Measurements from ENCODE around the gene FAIM2.

The FAIM2 gene

GRCh38 chr12:49903351-49903699 is 375 bp downstream of the FAIM2 start:
- no peaks in the 10 kb centered on the region for H3K4me1 ChIP-seq (ENCODE audit: control insufficient read depth, insufficient read depth, low read length)
- TF ChIP-seq ZNF704 (tag by site-specific recombination; IDR thresholded peaks at IDR 0.05) (no peak), ZFP69B (tag by site-specific recombination; IDR thresholded peaks at IDR 0.05) (no peak), ZBTB48 (tag by site-specific recombination; IDR thresholded peaks at IDR 0.05) (no peak), GLI4 (tag by site-specific recombination; IDR thresholded peaks at IDR 0.05) (no peak), ZNF239 (tag by site-specific recombination; IDR thresholded peaks at IDR 0.05) (no peak), ZNF202 (tag by site-specific recombination; IDR thresholded peaks at IDR 0.05; ENCODE audit: borderline replicate concordance) (no peak), BCL11B (tag by site-specific recombination; IDR thresholded peaks at IDR 0.05; ENCODE audit: low read depth) (no peak), ZNF302 (tag by site-specific recombination; IDR thresholded peaks at IDR 0.05; ENCODE audit: low read depth) (no peak), ZXDB (tag by site-specific recombination; IDR thresholded peaks at IDR 0.05) (no peak)
- H3K27ac ChIP-seq (ENCODE audit: extremely low read depth, low read depth, low read length): no peak overlapping the region
- CTCF ChIA-PET: interaction anchor here (0.7 kb wide), 1 partner anchor 36 kb away, joined by 3 read pairs; no protein-coding TSS in a partner anchor
- H3K9me3 ChIP-seq (ENCODE audit: control insufficient read depth, insufficient read depth, low read depth, low read length): no peaks in the 10 kb centered on the region
- H3K36me3 ChIP-seq (ENCODE audit: control insufficient read depth in 2 of 2, insufficient read depth in 1 of 2, low read length in 2 of 2): no peaks in the 10 kb centered on the region
- no peak overlapping the region for H3K4me3 ChIP-seq (ENCODE audit: low read depth, low read length)
- POLR2A ChIA-PET: no interaction called here

- POLR2A ChIA-PET: no interaction called here
- no peaks in the 10 kb centered on the region for H3K4me1 ChIP-seq (ENCODE audit: control insufficient read depth, insufficient read depth, low read length)
- TF ChIP-seq PRDM10 (tag by site-specific recombination; IDR thresholded peaks at IDR 0.05) (peak; percentile 80), TRIM28 (IDR thresholded peaks at IDR 0.05; ENCODE audit: borderline replicate concordance, low read length) (no peak), ZNF138 (tag by site-specific recombination; IDR thresholded peaks at IDR 0.05; ENCODE audit: borderline replicate concordance) (no peak), EGR2 (tag by site-specific recombination; IDR thresholded peaks at IDR 0.05; ENCODE audit: low read depth) (peak; percentile 47), SP2 (tag by site-specific recombination; IDR thresholded peaks at IDR 0.05) (peak; percentile 33; the same call in 1 of the 2 replicates), ZFHX2 (tag by site-specific recombination; conservative IDR thresholded peaks at IDR 0.05) (peak; percentile 74), OVOL3 (tag by site-specific recombination; IDR thresholded peaks at IDR 0.05) (no peak), ZNF558 (tag by site-specific recombination; IDR thresholded peaks at IDR 0.05) (no peak), MYNN (tag by site-specific recombination; IDR thresholded peaks at IDR 0.05; ENCODE audit: borderline replicate concordance) (no peak), ZNF350 (tag by site-specific recombination; IDR thresholded peaks at IDR 0.05) (no peak), KLF10 (tag by site-specific recombination; IDR thresholded peaks at IDR 0.05) (no peak), SALL2 (tag by site-specific recombination; IDR thresholded peaks at IDR 0.05; ENCODE audit: borderline replicate concordance) (no peak), ZNF23 (tag by site-specific recombination; IDR thresholded peaks at IDR 0.05; ENCODE audit: borderline replicate concordance) (no peak)
- no peak overlapping the region for H3K27ac ChIP-seq (ENCODE audit: extremely low read depth, low read depth, low read length)
- no peak overlapping the region for H3K4me3 ChIP-seq (ENCODE audit: low read depth, low read length)
- no peaks in the 10 kb centered on the region for H3K36me3 ChIP-seq (ENCODE audit: control insufficient read depth in 2 of 2, insufficient read depth in 1 of 2, low read length in 2 of 2)
- H3K9me3 ChIP-seq (ENCODE audit: control insufficient read depth, insufficient read depth, low read depth, low read length): no peaks in the 10 kb centered on the region
- CTCF ChIA-PET: interaction anchor here (0.6 to 1.7 kb wide), 5 partner anchors 10 to 172 kb away, joined by 3 to 5 read pairs (median 3); no protein-coding TSS in a partner anchor
Measured at GRCh38 chr12:49902399-49903350, 1.0 kb downstream of the FAIM2 start.

Measured in HEK293 (cell line).